HepG2 (cell line): ENCODE measurements around the gene CD207. TPM values are rescaled to one million over a fixed set of nuclear protein-coding genes. Genes with fewer than 3 reads are reported as not detected.

ENCODE experiments used
- ARID4A ChIP-seq: sonication (generic); formaldehyde crosslinking; IDR thresholded peaks from 2 replicates; pipeline ENCODE4 v1.5.0; 2020; ENCODE audit warnings: mild to moderate bottlenecking, missing genetic modification reagents, borderline replicate concordance
- ATF6 ChIP-seq: sonication (generic); formaldehyde crosslinking; conservative IDR thresholded peaks from 2 replicates; pipeline ENCODE4 v1.4.0; 2020; ENCODE audit warnings: missing genetic modification reagents
- CEBPZ ChIP-seq: IDR thresholded peaks from 2 replicates; pipeline ENCODE4 v1.6.1; 2012; ENCODE audit warnings: low read length, improper control_type of control experiment
- EP300 ChIP-seq, 3 experiments: sonication (generic) in 1 of 3; formaldehyde crosslinking in 1 of 3; IDR thresholded peaks; 2 replicates each; pipeline versions ENCODE4 v1.5.1 to v1.6.1; 2011 to 2020; ENCODE audit warnings: low read depth in 2 of 3, low read length in 2 of 3, borderline replicate concordance in 1 of 3, improper control_type of control experiment in 1 of 3, mild to moderate bottlenecking in 1 of 3, missing genetic modification reagents in 1 of 3, moderate library complexity in 1 of 3
- HBP1 ChIP-seq: IDR thresholded peaks from 2 replicates; pipeline ENCODE4 v1.6.1; 2016; ENCODE audit warnings: low read depth, control low read depth
- MAF1 ChIP-seq: sonication (generic); formaldehyde crosslinking; IDR thresholded peaks from 2 replicates; pipeline ENCODE4 v1.5.0; 2020; ENCODE audit warnings: missing genetic modification reagents, borderline replicate concordance
- MIXL1 ChIP-seq: IDR thresholded peaks from 2 replicates; pipeline ENCODE4 v1.6.1; 2016
- SMAD3 ChIP-seq: sonication (generic); formaldehyde crosslinking; IDR thresholded peaks from 2 replicates; pipeline ENCODE4 v1.4.0; 2020; ENCODE audit warnings: missing genetic modification reagents
- ZNF674 ChIP-seq: sonication (generic); formaldehyde crosslinking; IDR thresholded peaks from 2 replicates; pipeline ENCODE4 v1.5.0; 2020; ENCODE audit warnings: low read depth, mild to moderate bottlenecking, missing genetic modification reagents
- ZNF687 ChIP-seq: sonication (generic); formaldehyde crosslinking; IDR thresholded peaks from 2 replicates; pipeline ENCODE4 v1.5.1; 2020; ENCODE audit warnings: mild to moderate bottlenecking, missing genetic modification reagents, moderate library complexity
- polyA plus RNA-seq, 8 experiments: library from polyadenylated mRNA; depleted of rRNA in 3 of 8; stranded (reverse) in 7 of 8; unstranded in 1 of 8; fragments of >200 nt; fragmentation: Illumina TruSeq in 4 of 8; extraction: Trizol in 4 of 8; gene quantifications; 2 replicates each; pipeline versions ENCODE4 v1.2.1 to v1.2.3, GENCODE V29; 2011 to 2016; ENCODE audit warnings: low read depth in 4 of 8, missing spikeins in 1 of 8, mixed read lengths in 1 of 8; ENCODE audit not compliant: insufficient read depth in 1 of 8
- total RNA-seq, 5 experiments: library from RNA; depleted of rRNA; stranded (reverse); fragments of >200 nt; fragmentation: Illumina TruSeq; extraction: Trizol; gene quantifications; 2 replicates each; pipeline ENCODE4 v1.2.3, GENCODE V29; 2016; ENCODE audit warnings: low read depth in 1 of 5

Gene CD207
- total and polyA plus RNA-seq, 2 of the 13 experiments (the other 11 are each of a cell fraction or from before 2014, with no cell fraction given): 0.09 to 0.15 TPM

- TF ChIP-seq ZNF687 (CRISPR knock-in tag) (peak; percentile 30; the same call in 1 of the 2 replicates), ZNF674 (CRISPR knock-in tag) (no peak), MAF1 (CRISPR knock-in tag) (no peak), CEBPZ (no peak), MIXL1 (CRISPR knock-in tag) (0 out of 2 replicates have a peak, but pooled peaks have one; percentile 24), ATF6 (0 out of 2 replicates have a peak, but pooled peaks have one; percentile 39), ARID4A (0 out of 2 replicates have a peak, but pooled peaks have one; percentile 16), SMAD3 (CRISPR knock-in tag) (0 out of 2 replicates have a peak, but pooled peaks have one; percentile 24), HBP1 (no peak), EP300 (IDR thresholded peaks at IDR 0.05; ENCODE audit: low read depth in 2 of 2, low read length in 2 of 2) (no peak), EP300 (CRISPR knock-in tag; IDR thresholded peaks at IDR 0.05; ENCODE audit: borderline replicate concordance) (no peak)
These were observed 26.4 kb upstream of the CD207 start (continued) for GRCh38 chr2:70861777-70862625.
